ENCODE results near the gene LDB3. TPM values are rescaled to one million over a fixed set of nuclear protein-coding genes. Genes with fewer than 3 reads are reported as not detected.

Gene LDB3
- 0.18 TPM in 1 of 2 replicates, not detected in the other for total RNA-seq

DNA sequence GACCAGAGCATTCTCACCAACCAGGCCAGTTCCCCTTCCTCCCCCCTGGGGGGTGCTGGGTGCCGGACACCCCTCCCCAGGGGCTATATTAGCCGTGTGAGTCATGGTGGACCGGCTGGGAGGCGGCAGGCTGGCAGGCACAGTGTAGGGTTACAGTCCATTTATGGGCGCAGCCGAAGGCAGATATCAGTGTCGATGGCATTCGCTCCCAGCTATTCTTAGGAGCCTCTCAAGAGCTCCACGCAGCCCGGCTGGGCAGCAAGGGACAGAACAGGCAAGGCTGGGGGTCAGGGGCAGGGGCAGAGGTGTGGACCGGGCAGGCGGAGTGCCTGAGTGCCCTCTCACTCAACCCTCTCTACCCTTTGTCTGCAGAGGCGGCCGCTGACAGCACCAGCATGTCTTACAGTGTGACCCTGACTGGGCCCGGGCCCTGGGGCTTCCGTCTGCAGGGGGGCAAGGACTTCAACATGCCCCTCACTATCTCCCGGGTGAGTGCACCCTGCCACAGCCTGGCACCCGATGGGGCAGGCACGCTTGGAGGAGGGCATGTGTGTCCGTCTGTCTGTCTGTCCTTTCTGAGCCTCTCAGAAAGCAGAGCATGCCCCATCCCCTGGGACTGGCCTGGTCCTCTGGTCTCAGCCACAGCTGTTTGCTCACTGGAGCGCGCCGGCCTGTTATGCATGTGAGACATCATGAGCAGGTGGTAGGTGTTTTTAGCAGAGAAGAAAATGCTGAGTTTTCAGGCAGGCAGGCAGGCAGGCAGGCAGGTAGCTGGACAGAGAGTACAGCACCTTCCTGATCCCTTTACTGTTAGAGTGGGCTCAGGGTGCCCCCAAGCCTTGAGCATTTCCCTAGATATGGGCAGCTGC, at the start of gene LDB3:
Gene LDB3, plus strand, starts transcription at position 215 of the 869 bp plus-strand sequence. Its CDS starts 181 bp downstream, at position 396.

GRCh38 chr10:86654411-86655172, 13.7 kb upstream of the LDB3 start, which contains the start of gene OPN4:
OPN4 (plus strand) TSS chr10:86654547; CDS start chr10:86654784, 237 bp downstream.

GRCh38 chr10:86756511-86757112, 88.3 kb downstream of the LDB3 start, which contains the start of gene BMPR1A:
BMPR1A (plus strand) TSS chr10:86756619; CDS start chr10:86876019, 119,400 bp downstream.

Other genes starting within 250 kb of the LDB3 start
- 19.3 and 19.7 TPM in 2 replicates for gene WAPL, start 146.7 kb upstream of the LDB3 start, total RNA-seq
- not detected in 2 replicates for gene OPN4, start 14.0 kb upstream of the LDB3 start, total RNA-seq
- gene BMPR1A, start 88.1 kb downstream of the LDB3 start, total RNA-seq = 22.5 and 33.4 TPM in 2 replicates

All from cardiac atrium fibroblast (primary cell).